OCI-LY3 (cell line): ENCODE measurements around the gene KIF6.
A peak's percentile ranks its signal among the peaks of the same experiment; 100 is the strongest.

Experiments used
- H2AFZ ChIP-seq: fragments of 200-600, 300-600 bp; shearing (Covaris generic); 2 replicates; pipeline ENCODE4 v1.6.0; 2014; ENCODE audit warnings: antibody characterized with exemption, low read depth, low read length
- H3K27ac ChIP-seq: fragments of 200-600, 300-600 bp; sonication (generic); 2 replicates; pipeline ENCODE4 v1.5.1; 2014; ENCODE audit warnings: mild to moderate bottlenecking, low read length, moderate library complexity, mixed read lengths
- H3K27me3 ChIP-seq: fragments of 200-600, 300-600 bp; sonication (generic); 2 replicates; pipeline ENCODE4 v1.6.1; 2014; ENCODE audit warnings: low read depth, low read length, mixed read lengths
- H3K36me3 ChIP-seq: fragments of 200-600, 300-600 bp; sonication (generic); replicated peaks from 2 replicates; pipeline ENCODE3; 2014; ENCODE audit warnings: low read depth, low read length, mixed read lengths
- H3K4me1 ChIP-seq: fragments of 300-600, 200-600 bp; sonication (generic); 2 replicates; pipeline ENCODE4 v1.6.1; 2014; ENCODE audit warnings: low read length, mixed read lengths
- H3K4me2 ChIP-seq: fragments of 200-600, 300-600 bp; sonication (generic); 2 replicates; pipeline ENCODE4 v1.6.1; 2014; ENCODE audit warnings: low read length, mixed read lengths
- H3K4me3 ChIP-seq: fragments of 300-600, 200-600 bp; sonication (generic); 2 replicates; pipeline ENCODE4 v1.5.1; 2014; ENCODE audit warnings: antibody characterized with exemption, mild to moderate bottlenecking, low read length, moderate library complexity
- H3K79me2 ChIP-seq: fragments of 300-600, 200-600 bp; shearing (Covaris generic); 2 replicates; pipeline ENCODE4 v1.6.1; 2014; ENCODE audit warnings: mild to moderate bottlenecking, low read length, mixed read lengths
- H3K9ac ChIP-seq: fragments of 300-600, 200-600 bp; shearing (Covaris generic); 2 replicates; pipeline ENCODE4 v1.6.0; 2014; ENCODE audit warnings: mild to moderate bottlenecking, low read length, moderate library complexity
- H3K9me3 ChIP-seq: fragments of 200-600, 300-600 bp; shearing (Covaris generic); 2 replicates; pipeline ENCODE4 v1.6.1; 2014; ENCODE audit warnings: low read length, mixed read lengths; ENCODE audit not compliant: insufficient read depth
- H4K20me1 ChIP-seq: fragments of 200-600, 300-600 bp; sonication (generic); 2 replicates; pipeline ENCODE4 v1.6.1; 2016; ENCODE audit warnings: low read length, mixed read lengths; ENCODE audit not compliant: insufficient read depth
- CTCF ChIP-seq: fragments of 200-600, 300-600 bp; sonication (generic); IDR thresholded peaks from 2 replicates; pipeline ENCODE4 v1.5.1; 2014; ENCODE audit warnings: antibody characterized with exemption, low read length, low read depth
- EZH2phosphoT487 ChIP-seq: fragments of 200-600 bp; shearing (Covaris generic); IDR thresholded peaks from 2 replicates; pipeline ENCODE4 v1.6.1; 2018; ENCODE audit warnings: antibody characterized with exemption, mixed run types, low read depth

The KIF6 gene

GRCh38 chr6:39396854-39397253, 328.4 kb downstream of the KIF6 start:
- no peak overlapping the region for H3K4me2 ChIP-seq
- H3K9me3 ChIP-seq, result no peaks in the 10 kb centered on the region
- no peak for TF ChIP-seq EZH2phosphoT487
- TF ChIP-seq CTCF, result no peak
- H3K9ac ChIP-seq, result no peak overlapping the region
- no peaks in the 10 kb centered on the region for H3K79me2 ChIP-seq
- H2AFZ ChIP-seq, result no peak overlapping the region
- H3K27ac ChIP-seq, result no peak overlapping the region
- H3K4me3 ChIP-seq, result no peak overlapping the region
- no peaks in the 10 kb centered on the region for H3K27me3 ChIP-seq
- no peaks in the 10 kb centered on the region for H4K20me1 ChIP-seq
- H3K36me3 ChIP-seq, result no peaks in the 10 kb centered on the region
- no peaks in the 10 kb centered on the region for H3K4me1 ChIP-seq

- Histone ChIP-seq H3K4me1 (peaks cover 13% of the 10 kb centered on the region), H3K4me2 (no peak overlapping the region), H4K20me1 (no peaks in the 10 kb centered on the region), H3K36me3 (no peaks in the 10 kb centered on the region), H3K4me3 (no peak overlapping the region), H3K79me2 (no peaks in the 10 kb centered on the region), H3K27me3 (peaks cover 4% of the 10 kb centered on the region; the same call in 1 of the 2 replicates), H2AFZ (no peak overlapping the region), H3K27ac (no peak overlapping the region), H3K9ac (no peak overlapping the region), H3K9me3 (no peaks in the 10 kb centered on the region)
- TF ChIP-seq CTCF (no peak), EZH2phosphoT487 (no peak)
These were observed 332.1 kb downstream of the KIF6 start for GRCh38 chr6:39393075-39393474.

GRCh38 chr6:39391182-39391581, 334.0 kb downstream of the KIF6 start:
- Histone ChIP-seq H3K4me2 (no peak overlapping the region), H4K20me1 (no peaks in the 10 kb centered on the region), H3K4me3 (no peak overlapping the region), H3K4me1 (peaks cover 13% of the 10 kb centered on the region), H3K36me3 (no peaks in the 10 kb centered on the region), H3K9ac (no peak overlapping the region), H3K79me2 (no peaks in the 10 kb centered on the region), H2AFZ (no peak overlapping the region), H3K27ac (no peak overlapping the region), H3K9me3 (no peaks in the 10 kb centered on the region), H3K27me3 (peaks cover 7% of the 10 kb centered on the region; the same call in 1 of the 2 replicates)
- TF ChIP-seq EZH2phosphoT487, result no peak
- TF ChIP-seq CTCF, result no peak

- no peak overlapping the region for H3K9ac ChIP-seq
- H2AFZ ChIP-seq, result no peak overlapping the region
- no peaks in the 10 kb centered on the region for H3K9me3 ChIP-seq
- H3K36me3 ChIP-seq, result no peaks in the 10 kb centered on the region
- peaks cover 13% of the 10 kb centered on the region for H3K4me1 ChIP-seq
- H3K4me3 ChIP-seq, result peak overlapping the region; percentile 16; the same call in 1 of the 2 replicates
- no peaks in the 10 kb centered on the region for H4K20me1 ChIP-seq
- H3K27me3 ChIP-seq, result peaks cover 7% of the 10 kb centered on the region; the same call in 1 of the 2 replicates
- peak; percentile 25; the same call in 1 of the 2 replicates for TF ChIP-seq CTCF
- no peak for TF ChIP-seq EZH2phosphoT487
- H3K4me2 ChIP-seq, result peak overlapping the region; percentile 58
- no peak overlapping the region for H3K27ac ChIP-seq
- no peaks in the 10 kb centered on the region for H3K79me2 ChIP-seq
These were observed 335.8 kb downstream of the KIF6 start for GRCh38 chr6:39389484-39389767.
